ENCODE measurements around the gene DARS2.
"Not testable (repeated sequence)": the region's sequence is repeated elsewhere in the genome, so short reads cannot be mapped to it uniquely, and the experiment has no call there.

Gene DARS2, protein sequence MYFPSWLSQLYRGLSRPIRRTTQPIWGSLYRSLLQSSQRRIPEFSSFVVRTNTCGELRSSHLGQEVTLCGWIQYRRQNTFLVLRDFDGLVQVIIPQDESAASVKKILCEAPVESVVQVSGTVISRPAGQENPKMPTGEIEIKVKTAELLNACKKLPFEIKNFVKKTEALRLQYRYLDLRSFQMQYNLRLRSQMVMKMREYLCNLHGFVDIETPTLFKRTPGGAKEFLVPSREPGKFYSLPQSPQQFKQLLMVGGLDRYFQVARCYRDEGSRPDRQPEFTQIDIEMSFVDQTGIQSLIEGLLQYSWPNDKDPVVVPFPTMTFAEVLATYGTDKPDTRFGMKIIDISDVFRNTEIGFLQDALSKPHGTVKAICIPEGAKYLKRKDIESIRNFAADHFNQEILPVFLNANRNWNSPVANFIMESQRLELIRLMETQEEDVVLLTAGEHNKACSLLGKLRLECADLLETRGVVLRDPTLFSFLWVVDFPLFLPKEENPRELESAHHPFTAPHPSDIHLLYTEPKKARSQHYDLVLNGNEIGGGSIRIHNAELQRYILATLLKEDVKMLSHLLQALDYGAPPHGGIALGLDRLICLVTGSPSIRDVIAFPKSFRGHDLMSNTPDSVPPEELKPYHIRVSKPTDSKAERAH

GRCh38 chr1:173824315-173825081 lies at the start of gene DARS2, which contains the start of gene CENPL:
TSS of gene DARS2 (plus strand) at chr1:173824673. CDS start at chr1:173825230, 557 bp downstream.
TSS of gene CENPL (minus strand) at chr1:173824883. CDS start at chr1:173811299, 13,584 bp downstream.
- DNase-seq (ENCODE audit: low spot score): peak; percentile 98

GRCh38 chr1:173775578-173776226 lies 48.8 kb upstream of the DARS2 start:
- DNase-seq (ENCODE audit: low spot score): no peak

- DNase-seq (ENCODE audit: low spot score): no peak
These were observed 44.5 kb upstream of the DARS2 start for GRCh38 chr1:173779936-173780335.

DNA sequence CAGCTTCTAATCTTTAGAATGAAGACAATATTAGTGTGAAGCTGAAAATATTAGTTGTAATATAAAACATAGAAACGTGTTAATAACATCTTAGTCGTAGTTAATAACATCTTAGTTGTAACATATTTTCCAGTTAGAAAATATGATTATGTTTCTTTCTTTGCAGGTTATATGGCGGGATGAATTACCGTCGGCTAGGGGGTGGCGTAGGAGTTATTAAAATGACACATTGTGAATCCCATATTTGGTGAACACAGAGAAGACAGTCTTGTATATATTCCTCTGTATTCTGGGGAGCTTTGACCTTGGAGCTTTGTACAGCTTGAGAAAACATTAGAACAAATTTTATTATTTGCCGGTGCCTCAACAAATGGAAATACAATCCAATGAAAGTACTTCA lies 39.5 kb upstream of the DARS2 start:
- DNase-seq (ENCODE audit: low spot score): no peak

DNA sequence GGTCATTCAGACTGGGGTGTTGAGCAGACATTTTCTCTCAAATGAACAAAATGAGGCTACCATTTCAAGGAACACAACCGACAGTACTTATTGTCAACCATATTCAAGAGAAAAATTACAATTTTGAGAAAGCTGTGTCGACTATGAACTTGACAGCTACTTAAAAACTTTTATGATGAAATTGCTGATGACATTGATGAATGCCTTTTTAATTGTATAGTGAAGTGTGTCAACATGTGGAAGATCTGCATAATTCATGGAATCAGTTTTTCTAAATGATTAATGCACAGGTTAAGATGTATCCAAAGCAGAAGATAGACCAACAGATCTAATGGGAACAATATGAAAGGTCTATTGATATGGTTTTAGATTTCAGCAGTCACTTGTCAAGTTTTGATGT lies 34.6 kb upstream of the DARS2 start:
- DNase-seq (ENCODE audit: low spot score): no peak

GRCh38 chr1:173798078-173798477 lies 26.4 kb upstream of the DARS2 start:
- DNase-seq (ENCODE audit: low spot score): no peak

DNA sequence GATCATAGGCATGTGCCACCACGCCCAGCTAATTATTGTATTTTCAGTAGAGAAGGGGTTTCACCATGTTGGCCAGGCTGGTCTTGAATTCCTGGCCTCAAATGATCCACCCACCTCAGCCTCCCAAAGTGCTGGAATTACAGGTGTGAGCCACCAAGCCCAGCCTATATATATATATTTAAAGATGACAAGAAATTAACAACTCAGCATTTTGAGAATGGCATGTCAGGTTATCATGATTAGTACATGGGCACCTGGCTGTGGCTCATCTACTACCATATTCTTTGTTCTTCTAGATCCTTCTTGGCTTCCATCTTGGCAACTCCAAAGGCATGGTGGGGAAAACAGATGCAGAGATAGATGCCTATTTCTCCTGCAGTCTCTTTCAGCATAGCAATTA lies 24.5 kb upstream of the DARS2 start:
- not testable (repeated sequence) for DNase-seq (ENCODE audit: low spot score)

DNA sequence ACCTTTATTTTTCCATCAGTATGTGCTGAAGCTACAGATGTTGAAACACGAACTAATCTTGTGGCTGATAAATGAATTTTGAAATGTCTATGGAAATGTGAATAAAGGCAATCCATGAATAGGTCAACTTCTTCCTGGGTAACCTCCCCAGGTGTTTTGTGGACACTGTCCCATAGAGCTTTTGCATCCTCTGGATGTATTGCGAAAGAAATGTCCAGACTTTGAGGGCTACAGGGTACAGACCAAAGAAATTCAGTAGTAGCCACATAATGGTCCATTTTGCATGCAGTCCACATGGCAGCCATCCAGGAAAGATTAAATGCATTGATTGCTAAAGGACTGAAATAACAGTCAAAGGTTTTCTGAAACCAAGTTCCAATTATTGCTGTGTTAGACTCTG lies 21.5 kb upstream of the DARS2 start:
- DNase-seq (ENCODE audit: low spot score): no peak

DNA sequence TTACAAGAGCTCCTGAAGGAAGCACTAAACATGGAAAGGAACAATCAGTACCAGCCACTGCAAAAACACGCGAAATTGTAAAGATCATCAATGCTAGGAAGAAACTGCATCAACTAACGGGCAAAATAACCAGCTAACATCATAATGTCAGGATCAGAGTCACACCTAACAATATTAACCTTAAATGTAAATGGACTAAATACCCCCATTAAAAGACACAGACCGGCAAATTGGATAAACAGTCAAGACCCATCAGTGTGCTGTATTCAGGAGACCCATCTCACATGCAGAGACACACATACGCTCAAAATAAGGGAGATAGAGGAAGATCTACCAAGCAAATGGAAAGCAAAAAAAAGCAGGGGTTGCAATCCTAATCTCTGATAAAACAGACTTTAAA lies 10.8 kb upstream of the DARS2 start:
- DNase-seq (ENCODE audit: low spot score): not testable (repeated sequence)

- DNase-seq (ENCODE audit: low spot score): no peak
These were observed 6.0 kb upstream of the DARS2 start for GRCh38 chr1:173818459-173818858.

DNA sequence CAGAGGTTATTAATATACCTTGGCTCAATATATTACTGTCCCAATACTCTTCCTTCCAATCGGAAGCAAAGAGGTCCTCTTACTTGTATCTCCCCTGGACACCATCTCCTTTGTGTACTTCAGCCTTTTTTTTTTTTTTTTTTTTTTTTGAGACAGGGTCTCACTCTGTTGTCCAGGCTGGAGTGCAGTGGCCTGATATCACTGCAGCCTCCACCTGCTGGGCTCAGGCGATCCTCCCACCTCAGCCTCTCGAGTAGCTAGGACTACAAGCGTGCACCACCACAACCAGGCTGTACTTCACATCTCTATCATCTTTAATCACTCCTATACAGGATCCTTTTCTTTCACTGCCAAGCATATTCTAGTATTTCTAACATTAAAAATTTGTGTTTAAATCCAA lies 2.8 kb upstream of the DARS2 start:
- no peak for DNase-seq (ENCODE audit: low spot score)

GRCh38 chr1:173823781-173824314 lies 625 bp upstream of the DARS2 start:
- no peak for DNase-seq (ENCODE audit: low spot score)

GRCh38 chr1:173827611-173828010 lies 3.1 kb downstream of the DARS2 start:
- no peak for DNase-seq (ENCODE audit: low spot score)

DNA sequence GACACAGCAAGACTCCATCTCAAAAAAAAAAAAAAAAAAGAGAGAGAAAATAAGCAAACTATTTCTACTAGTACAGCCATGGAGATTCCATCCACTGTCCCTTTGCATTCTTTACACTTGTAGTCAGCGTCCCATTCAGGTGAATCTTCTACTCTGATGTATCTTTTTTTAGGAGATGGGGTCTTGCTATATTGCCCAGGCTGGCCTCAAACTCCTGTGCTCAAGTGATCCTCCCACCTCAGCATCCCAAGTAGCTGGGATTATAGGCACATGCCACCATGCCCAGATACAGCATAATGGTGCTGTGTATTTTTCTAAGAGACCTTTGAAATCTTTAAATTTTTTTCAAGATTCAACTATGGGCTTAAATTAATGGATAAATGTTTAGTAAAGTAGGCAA lies 8.3 kb downstream of the DARS2 start:
- DNase-seq (ENCODE audit: low spot score): no peak

DNA sequence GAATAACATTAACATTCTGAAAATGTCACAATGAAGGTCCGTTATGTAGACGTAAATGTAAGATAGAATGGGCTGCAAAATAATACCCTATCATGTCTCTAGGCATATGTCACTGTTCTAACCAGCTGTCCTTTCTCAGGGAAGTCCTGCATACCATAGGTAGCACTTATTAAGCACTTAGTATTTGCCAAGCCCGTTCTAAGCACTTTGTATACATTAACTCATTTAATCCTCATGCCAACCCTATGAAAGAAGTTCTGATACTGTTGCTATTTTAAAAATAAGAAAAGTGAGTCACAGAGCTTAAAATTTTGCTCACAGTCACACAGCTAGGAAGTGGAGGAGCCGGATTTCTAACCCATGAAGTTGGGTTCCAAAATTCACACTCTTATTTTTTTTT lies 27.6 kb downstream of the DARS2 start:
- no peak for DNase-seq (ENCODE audit: low spot score)

DNA sequence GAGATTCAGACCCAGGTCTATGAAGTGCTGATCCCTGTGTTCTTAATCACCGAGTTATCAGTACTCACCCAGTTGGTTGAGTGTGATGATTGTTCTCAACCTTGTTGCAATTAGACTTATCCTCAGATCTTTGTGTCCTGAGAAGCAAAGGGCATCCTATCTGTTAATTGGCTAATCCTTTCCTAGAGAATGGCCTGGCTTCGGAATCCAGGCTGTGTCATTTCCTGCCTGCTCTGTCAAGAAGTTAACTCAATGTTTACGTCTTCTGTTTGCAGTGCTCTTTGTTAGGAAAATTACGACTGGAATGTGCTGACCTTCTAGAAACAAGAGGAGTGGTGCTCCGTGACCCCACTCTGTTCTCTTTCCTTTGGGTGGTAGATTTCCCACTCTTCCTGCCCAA lies 28.6 kb downstream of the DARS2 start:
- DNase-seq (ENCODE audit: low spot score): no peak

GRCh38 chr1:173856014-173856413 lies 31.5 kb downstream of the DARS2 start:
- DNase-seq (ENCODE audit: low spot score): no peak

DNA sequence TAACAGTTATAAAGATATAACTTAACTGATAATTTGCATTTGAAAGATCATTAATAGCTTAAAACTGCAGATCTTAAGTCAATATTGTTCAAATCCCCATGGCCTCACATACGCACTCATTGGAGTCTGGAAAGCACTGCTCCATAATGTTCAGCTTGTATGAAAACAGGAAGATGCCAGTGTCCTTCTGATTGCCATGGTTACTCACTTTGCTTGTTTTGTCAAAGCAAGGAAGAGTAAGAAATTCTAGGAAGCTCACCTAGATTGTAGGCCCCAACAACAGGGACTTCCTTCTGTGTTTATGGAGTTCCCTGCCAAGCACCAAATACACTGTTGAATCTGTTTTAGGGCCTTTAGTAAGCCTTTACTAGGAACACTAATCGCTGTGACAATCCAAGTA lies 32.4 kb downstream of the DARS2 start:
- DNase-seq (ENCODE audit: low spot score): no peak

DNA sequence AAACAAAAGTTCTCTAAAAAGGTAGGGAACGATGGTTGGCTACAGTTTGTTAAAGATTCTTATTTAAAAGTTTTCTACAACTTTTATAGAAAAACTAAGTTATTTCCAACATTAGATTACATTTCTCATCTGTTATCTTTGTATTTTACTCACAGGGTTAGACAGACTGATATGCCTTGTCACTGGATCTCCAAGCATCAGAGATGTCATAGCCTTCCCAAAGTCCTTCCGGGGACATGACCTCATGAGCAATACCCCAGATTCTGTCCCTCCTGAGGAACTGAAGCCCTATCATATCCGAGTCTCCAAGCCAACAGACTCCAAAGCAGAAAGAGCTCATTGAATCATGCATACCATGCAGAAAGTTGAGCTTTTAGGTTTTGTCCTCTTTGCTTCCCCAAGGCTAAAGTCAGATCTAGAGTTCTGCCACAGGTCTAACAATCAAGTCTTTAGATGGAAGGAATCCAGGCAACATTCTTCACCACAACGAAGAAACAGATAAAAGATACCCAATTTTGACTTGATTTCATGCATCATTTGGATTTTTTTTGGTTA lies 33.0 kb downstream of the DARS2 start:
- no peak for DNase-seq (ENCODE audit: low spot score)

DNA sequence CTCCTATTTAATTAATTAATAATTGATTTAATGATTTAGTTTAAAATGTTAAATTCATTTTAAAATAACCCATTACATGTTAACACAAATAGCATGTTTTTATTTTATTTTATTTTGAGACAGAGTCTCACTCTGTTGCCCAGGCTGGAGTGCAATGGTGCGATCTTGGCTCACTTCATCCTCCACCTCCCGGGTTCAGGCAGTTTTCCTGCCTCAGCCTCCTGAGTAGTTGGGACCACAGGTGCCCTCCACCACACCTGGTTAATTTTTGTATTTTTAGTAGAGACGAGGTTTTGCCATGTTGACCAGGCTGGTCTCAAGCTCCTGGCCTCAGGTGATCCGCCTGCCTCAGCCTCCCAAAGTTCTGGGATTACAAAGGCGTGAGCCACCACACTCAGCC lies 35.1 kb downstream of the DARS2 start:
- DNase-seq (ENCODE audit: low spot score): not testable (repeated sequence)

- no peak for DNase-seq (ENCODE audit: low spot score)
These were observed 35.6 kb downstream of the DARS2 start for GRCh38 chr1:173860065-173860464.

DNA sequence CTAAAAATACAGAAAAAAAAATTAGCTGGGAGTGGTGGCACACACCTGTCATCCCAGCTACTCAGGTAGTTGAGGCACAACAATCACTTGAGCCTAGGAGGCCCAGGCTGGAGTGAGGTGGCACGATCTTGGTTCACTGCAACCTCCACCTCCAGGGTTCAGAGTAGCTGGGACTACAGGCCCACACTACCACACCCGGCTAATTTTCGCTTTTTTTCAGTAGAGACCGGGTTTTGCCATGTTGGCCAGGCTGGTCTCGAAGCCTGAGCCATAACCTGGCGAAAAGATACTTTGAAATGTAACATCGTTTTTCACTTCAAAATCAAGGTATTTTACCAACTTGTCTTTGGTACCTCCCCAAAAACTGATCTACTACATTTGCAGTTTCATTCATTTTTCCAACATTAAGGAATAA lies 37.3 kb downstream of the DARS2 start:
- DNase-seq (ENCODE audit: low spot score): no peak
